Cerebellar nuclear complex (tissue), 1 donor: ENCODE measurements around the gene ZNF892.

Source experiments
- DNase-seq, 2 experiments: peaks; one replicate each; lab custom pipeline; 2025; lab: John Stamatoyannopoulos, UW

ZNF892 gene

GRCh38 chr2:95207111-95207961, at the start of gene ZNF892:
TSS of gene ZNF892 (plus strand) at chr2:95207521. CDS start at chr2:95207816, 295 bp downstream.
- DNase-seq: peak; percentile 32 to 64

- no peak for DNase-seq
These were observed 48.9 kb upstream of the ZNF892 start for GRCh38 chr2:95158441-95158840.

GRCh38 chr2:95158891-95159619, 48.3 kb upstream of the ZNF892 start:
- DNase-seq: no peak

GRCh38 chr2:95159690-95160449, 47.5 kb upstream of the ZNF892 start, which contains the start of gene ZNF514:
TSS of gene ZNF514 (minus strand) at chr2:95159848. CDS start at chr2:95153253, 6,595 bp downstream.
- no peak for DNase-seq

GRCh38 chr2:95165030-95165370, 42.3 kb upstream of the ZNF892 start:
- no peak for DNase-seq

- DNase-seq: peak; percentile 55 to 94
These were observed 41.8 kb upstream of the ZNF892 start, which contains the start of gene ZNF2 for GRCh38 chr2:95165371-95166064. TSS of gene ZNF2 (plus strand) at chr2:95165809. CDS start at chr2:95176227, 10,418 bp downstream.

- DNase-seq: no peak
These were observed 41.1 kb upstream of the ZNF892 start for GRCh38 chr2:95166065-95166763.

GRCh38 chr2:95171902-95172301, 35.4 kb upstream of the ZNF892 start:
- DNase-seq: no peak

GRCh38 chr2:95174031-95174542, 33.2 kb upstream of the ZNF892 start:
- DNase-seq: no peak

GRCh38 chr2:95179451-95179850, 27.9 kb upstream of the ZNF892 start:
- DNase-seq: no peak

- no peak for DNase-seq
These were observed 25.5 kb upstream of the ZNF892 start for GRCh38 chr2:95181774-95182173.

GRCh38 chr2:95185197-95185596, 22.1 kb upstream of the ZNF892 start:
- DNase-seq: no peak

- DNase-seq: no peak
These were observed 21.3 kb upstream of the ZNF892 start for GRCh38 chr2:95185973-95186372.

- DNase-seq: peak in 1 of 2 experiments; percentile 3
These were observed 14.4 kb upstream of the ZNF892 start for GRCh38 chr2:95192956-95193355.

- no peak for DNase-seq
These were observed 3.4 kb upstream of the ZNF892 start for GRCh38 chr2:95203911-95204310.

- DNase-seq: no peak
These were observed 2.9 kb upstream of the ZNF892 start for GRCh38 chr2:95204396-95204795.

- no peak for DNase-seq
These were observed 1.2 kb upstream of the ZNF892 start for GRCh38 chr2:95206096-95206495.

GRCh38 chr2:95208106-95208505, 785 bp downstream of the ZNF892 start:
- DNase-seq: no peak

GRCh38 chr2:95215018-95215612, 7.8 kb downstream of the ZNF892 start:
- no peak for DNase-seq

- DNase-seq: no peak
These were observed 13.1 kb downstream of the ZNF892 start for GRCh38 chr2:95220449-95220848.
